Measurements from ENCODE around the gene TAS1R3. TPM values are rescaled to one million over a fixed set of nuclear protein-coding genes. Genes with fewer than 3 reads are reported as not detected.

Gene TAS1R3
- total and polyA plus RNA-seq, 4 donors, result 0.19 to 0.36 (median 0.33) TPM; not detected in 1

DNA sequence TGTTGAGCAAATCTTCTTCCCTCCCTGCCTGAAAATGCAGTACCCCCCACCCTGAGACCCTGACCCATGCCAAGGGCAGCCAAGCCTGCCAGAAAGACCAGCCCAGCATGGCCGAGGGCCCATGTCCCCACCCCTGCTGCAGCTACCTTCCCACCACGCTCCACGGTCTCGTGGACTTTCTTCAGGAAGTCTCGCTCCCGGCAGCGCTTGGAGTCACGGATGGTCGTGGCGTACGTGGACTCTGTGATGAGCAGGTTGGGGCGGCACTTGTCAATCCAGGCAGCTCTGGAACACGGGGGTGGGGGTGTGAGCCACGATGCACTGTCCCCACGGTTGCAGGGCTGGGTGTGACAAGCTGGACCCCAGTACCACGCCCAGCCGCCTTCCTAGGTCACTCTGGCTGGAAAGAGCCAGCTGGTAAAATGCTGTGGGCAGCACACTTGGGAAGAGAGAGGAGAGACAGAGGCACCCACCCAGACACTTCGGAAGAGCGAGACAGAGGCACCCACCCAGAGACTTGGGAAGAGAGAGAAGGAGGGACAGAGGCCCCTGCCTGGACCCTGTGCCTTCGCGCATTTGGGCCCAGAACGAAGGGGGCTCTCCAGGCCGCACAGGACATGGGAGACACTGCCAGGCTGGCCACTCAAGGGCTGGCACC, 16.3 kb upstream of the TAS1R3 start:
- Histone ChIP-seq H3K9ac (ENCODE audit: low read depth in 1 of 2, low read length in 2 of 2) (no peak overlapping the region), H3K9me3 (ENCODE audit: control insufficient read depth in 4 of 4, low read length in 3 of 4) (no peaks in the 10 kb centered on the region), H3K4me1 (ENCODE audit: control insufficient read depth in 4 of 4, insufficient read depth in 4 of 4, low read length in 3 of 4) (peaks cover 0 to 4% (median 3%) of the 10 kb centered on the region in 4 donors), H3K36me3 (ENCODE audit: control insufficient read depth in 4 of 4, insufficient read depth in 3 of 4, low read depth in 1 of 4, low read length in 3 of 4) (peaks cover 3 to 41% (median 19%) of the 10 kb centered on the region in 4 donors), H3K27me3 (ENCODE audit: control insufficient read depth in 4 of 4, insufficient read depth in 4 of 4, low read length in 3 of 4) (no peaks in the 10 kb centered on the region), H3K4me3 (ENCODE audit: low read depth in 1 of 3, low read length in 3 of 3) (no peak overlapping the region), H3K27ac (ENCODE audit: low read depth in 1 of 2, low read length in 2 of 2) (no peak overlapping the region)
- TF ChIP-seq FOXA2 (IDR thresholded peaks at IDR 0.05) (no peak), GABPA (IDR thresholded peaks at IDR 0.05 in 1 of 2, conservative IDR thresholded peaks at IDR 0.05 in 1 of 2) (no peak), JUND (IDR thresholded peaks at IDR 0.05) (no peak), YY1 (IDR thresholded peaks at IDR 0.05) (no peak)
- TF ChIP-seq, protein P1, sequence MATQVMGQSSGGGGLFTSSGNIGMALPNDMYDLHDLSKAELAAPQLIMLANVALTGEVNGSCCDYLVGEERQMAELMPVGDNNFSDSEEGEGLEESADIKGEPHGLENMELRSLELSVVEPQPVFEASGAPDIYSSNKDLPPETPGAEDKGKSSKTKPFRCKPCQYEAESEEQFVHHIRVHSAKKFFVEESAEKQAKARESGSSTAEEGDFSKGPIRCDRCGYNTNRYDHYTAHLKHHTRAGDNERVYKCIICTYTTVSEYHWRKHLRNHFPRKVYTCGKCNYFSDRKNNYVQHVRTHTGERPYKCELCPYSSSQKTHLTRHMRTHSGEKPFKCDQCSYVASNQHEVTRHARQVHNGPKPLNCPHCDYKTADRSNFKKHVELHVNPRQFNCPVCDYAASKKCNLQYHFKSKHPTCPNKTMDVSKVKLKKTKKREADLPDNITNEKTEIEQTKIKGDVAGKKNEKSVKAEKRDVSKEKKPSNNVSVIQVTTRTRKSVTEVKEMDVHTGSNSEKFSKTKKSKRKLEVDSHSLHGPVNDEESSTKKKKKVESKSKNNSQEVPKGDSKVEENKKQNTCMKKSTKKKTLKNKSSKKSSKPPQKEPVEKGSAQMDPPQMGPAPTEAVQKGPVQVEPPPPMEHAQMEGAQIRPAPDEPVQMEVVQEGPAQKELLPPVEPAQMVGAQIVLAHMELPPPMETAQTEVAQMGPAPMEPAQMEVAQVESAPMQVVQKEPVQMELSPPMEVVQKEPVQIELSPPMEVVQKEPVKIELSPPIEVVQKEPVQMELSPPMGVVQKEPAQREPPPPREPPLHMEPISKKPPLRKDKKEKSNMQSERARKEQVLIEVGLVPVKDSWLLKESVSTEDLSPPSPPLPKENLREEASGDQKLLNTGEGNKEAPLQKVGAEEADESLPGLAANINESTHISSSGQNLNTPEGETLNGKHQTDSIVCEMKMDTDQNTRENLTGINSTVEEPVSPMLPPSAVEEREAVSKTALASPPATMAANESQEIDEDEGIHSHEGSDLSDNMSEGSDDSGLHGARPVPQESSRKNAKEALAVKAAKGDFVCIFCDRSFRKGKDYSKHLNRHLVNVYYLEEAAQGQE (IDR thresholded peaks at IDR 0.05), result no peak
- TF ChIP-seq, protein P2, sequence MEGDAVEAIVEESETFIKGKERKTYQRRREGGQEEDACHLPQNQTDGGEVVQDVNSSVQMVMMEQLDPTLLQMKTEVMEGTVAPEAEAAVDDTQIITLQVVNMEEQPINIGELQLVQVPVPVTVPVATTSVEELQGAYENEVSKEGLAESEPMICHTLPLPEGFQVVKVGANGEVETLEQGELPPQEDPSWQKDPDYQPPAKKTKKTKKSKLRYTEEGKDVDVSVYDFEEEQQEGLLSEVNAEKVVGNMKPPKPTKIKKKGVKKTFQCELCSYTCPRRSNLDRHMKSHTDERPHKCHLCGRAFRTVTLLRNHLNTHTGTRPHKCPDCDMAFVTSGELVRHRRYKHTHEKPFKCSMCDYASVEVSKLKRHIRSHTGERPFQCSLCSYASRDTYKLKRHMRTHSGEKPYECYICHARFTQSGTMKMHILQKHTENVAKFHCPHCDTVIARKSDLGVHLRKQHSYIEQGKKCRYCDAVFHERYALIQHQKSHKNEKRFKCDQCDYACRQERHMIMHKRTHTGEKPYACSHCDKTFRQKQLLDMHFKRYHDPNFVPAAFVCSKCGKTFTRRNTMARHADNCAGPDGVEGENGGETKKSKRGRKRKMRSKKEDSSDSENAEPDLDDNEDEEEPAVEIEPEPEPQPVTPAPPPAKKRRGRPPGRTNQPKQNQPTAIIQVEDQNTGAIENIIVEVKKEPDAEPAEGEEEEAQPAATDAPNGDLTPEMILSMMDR (IDR thresholded peaks at IDR 0.05; ENCODE audit: low read depth, low read length, missing input control), result no peak
- TF ChIP-seq, protein P3, sequence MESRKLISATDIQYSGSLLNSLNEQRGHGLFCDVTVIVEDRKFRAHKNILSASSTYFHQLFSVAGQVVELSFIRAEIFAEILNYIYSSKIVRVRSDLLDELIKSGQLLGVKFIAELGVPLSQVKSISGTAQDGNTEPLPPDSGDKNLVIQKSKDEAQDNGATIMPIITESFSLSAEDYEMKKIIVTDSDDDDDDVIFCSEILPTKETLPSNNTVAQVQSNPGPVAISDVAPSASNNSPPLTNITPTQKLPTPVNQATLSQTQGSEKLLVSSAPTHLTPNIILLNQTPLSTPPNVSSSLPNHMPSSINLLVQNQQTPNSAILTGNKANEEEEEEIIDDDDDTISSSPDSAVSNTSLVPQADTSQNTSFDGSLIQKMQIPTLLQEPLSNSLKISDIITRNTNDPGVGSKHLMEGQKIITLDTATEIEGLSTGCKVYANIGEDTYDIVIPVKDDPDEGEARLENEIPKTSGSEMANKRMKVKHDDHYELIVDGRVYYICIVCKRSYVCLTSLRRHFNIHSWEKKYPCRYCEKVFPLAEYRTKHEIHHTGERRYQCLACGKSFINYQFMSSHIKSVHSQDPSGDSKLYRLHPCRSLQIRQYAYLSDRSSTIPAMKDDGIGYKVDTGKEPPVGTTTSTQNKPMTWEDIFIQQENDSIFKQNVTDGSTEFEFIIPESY (IDR thresholded peaks at IDR 0.05), result no peak
- 94% methylated on average over 23 of the region's 23 CpGs for WGBS
- DNase-seq (ENCODE audit: low spot score), result no peak

DNA sequence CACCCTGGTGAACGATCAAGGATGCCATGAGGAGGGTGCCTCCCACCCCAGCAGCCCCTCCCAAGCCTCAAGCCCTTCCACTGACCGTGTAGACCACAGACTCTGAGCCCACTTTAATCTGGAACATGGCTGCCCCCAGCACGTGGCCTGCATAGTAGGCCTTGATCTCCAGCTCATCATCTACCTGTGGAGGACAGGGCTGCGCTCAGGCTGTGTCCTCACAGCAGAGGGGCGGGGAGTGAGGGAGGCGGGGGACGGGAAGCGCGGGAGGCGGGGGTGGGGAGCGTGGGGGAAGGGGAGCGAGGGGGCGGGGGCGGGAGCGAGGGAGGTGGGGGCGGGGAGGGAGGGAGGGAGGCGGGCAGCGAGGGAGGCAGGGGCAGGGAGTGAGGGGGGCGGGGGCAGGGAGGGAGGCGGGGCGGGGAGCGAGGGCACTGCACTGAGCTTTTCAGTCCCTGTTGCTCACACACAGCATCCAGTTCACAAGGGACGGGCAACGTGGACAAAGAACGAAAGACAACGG, 15.6 kb upstream of the TAS1R3 start:
- H3K27ac ChIP-seq (ENCODE audit: low read depth in 1 of 2, low read length in 2 of 2), result no peak overlapping the region
- TF ChIP-seq, protein P1 (IDR thresholded peaks at IDR 0.05), result no peak
- TF ChIP-seq, protein P3 (IDR thresholded peaks at IDR 0.05), result no peak
- TF ChIP-seq, protein P4, sequence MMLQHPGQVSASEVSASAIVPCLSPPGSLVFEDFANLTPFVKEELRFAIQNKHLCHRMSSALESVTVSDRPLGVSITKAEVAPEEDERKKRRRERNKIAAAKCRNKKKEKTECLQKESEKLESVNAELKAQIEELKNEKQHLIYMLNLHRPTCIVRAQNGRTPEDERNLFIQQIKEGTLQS (IDR thresholded peaks at IDR 0.05), result no peak
- no peak for TF ChIP-seq EGR1 (IDR thresholded peaks at IDR 0.05; ENCODE audit: low read depth in 2 of 2)
- no peak for TF ChIP-seq RXRA (IDR thresholded peaks at IDR 0.05)
- TF ChIP-seq, protein P5, sequence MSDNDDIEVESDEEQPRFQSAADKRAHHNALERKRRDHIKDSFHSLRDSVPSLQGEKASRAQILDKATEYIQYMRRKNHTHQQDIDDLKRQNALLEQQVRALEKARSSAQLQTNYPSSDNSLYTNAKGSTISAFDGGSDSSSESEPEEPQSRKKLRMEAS (IDR thresholded peaks at IDR 0.05), result no peak
- TF ChIP-seq TAF1 (conservative IDR thresholded peaks at IDR 0.05), result no peak
- no peak for TF ChIP-seq HNF4A (conservative IDR thresholded peaks at IDR 0.05)
- TF ChIP-seq YY1 (IDR thresholded peaks at IDR 0.05), result no peak
- TF ChIP-seq FOXA1 (IDR thresholded peaks at IDR 0.05), result no peak
- no peak for TF ChIP-seq HNF4G (IDR thresholded peaks at IDR 0.05)
- TF ChIP-seq NR2F2 (IDR thresholded peaks at IDR 0.05), result no peak
- TF ChIP-seq RAD21 (IDR thresholded peaks at IDR 0.05), result no peak
- no peak for TF ChIP-seq SP1 (IDR thresholded peaks at IDR 0.05)
- no peak for TF ChIP-seq GABPA (IDR thresholded peaks at IDR 0.05 in 1 of 2, conservative IDR thresholded peaks at IDR 0.05 in 1 of 2)

More for the DNA sequence above, 15.6 kb upstream of the TAS1R3 start:
- no peak for DNase-seq (ENCODE audit: low spot score)
- Histone ChIP-seq H3K27me3 (ENCODE audit: control insufficient read depth in 4 of 4, insufficient read depth in 4 of 4, low read length in 3 of 4) (no peaks in the 10 kb centered on the region), H3K36me3 (ENCODE audit: control insufficient read depth in 4 of 4, insufficient read depth in 3 of 4, low read depth in 1 of 4, low read length in 3 of 4) (peaks cover 6 to 44% (median 19%) of the 10 kb centered on the region in 4 donors), H3K9me3 (ENCODE audit: control insufficient read depth in 4 of 4, low read length in 3 of 4) (no peaks in the 10 kb centered on the region), H3K9ac (ENCODE audit: low read depth in 1 of 2, low read length in 2 of 2) (no peak overlapping the region), H3K4me3 (ENCODE audit: low read depth in 1 of 3, low read length in 3 of 3) (no peak overlapping the region), H3K4me1 (ENCODE audit: control insufficient read depth in 4 of 4, insufficient read depth in 4 of 4, low read length in 3 of 4) (peaks cover 0 to 4% (median 2%) of the 10 kb centered on the region in 4 donors)
- WGBS, result 85% methylated on average over 25 of the region's 26 CpGs

Measured in liver (tissue), 9 donors.